Measurements from ENCODE around the gene PCDHAC2.

- TF ChIP-seq CTCF (IDR thresholded peaks at IDR 0.05; ENCODE audit: low read depth, low read length) (no peak), EZH2phosphoT487 (IDR thresholded peaks at IDR 0.05; ENCODE audit: low read depth) (no peak)
These were observed 36.3 kb downstream of the PCDHAC2 start for GRCh38 chr5:141002605-141002965.

Data from OCI-LY3 (cell line).